Peyer's patch (tissue), 4 donors: Measurements from ENCODE around the gene GLI2.

Source experiments
- CTCF ChIP-seq, 6 experiments: fragments of 450-650 bp in 4 of 6; fragments of 200-600 bp in 2 of 6; sonication (generic) in 1 of 6; IDR thresholded peaks; one replicate each; pipeline ENCODE4 v1.5.1; 2017 to 2019; ENCODE audit warnings: antibody characterized with exemption in 6 of 6, mild to moderate bottlenecking in 3 of 6, moderate library complexity in 1 of 6
- POLR2A ChIP-seq, 2 donors: fragments of 450-650 bp; IDR thresholded peaks; one replicate each; pipeline ENCODE4 v1.5.1; 2017; ENCODE audit warnings: antibody characterized with exemption in 2 of 2, mild to moderate bottlenecking in 2 of 2, moderate library complexity in 2 of 2

- TF ChIP-seq CTCF (IDR thresholded peaks at IDR 0.05) (no peak), POLR2A (IDR thresholded peaks at IDR 0.05) (no peak)
These were observed 30.2 kb downstream of the GLI2 start for GRCh38 chr2:120765678-120766469.
